Measurements from ENCODE around the gene DARS1. TPM values are rescaled to one million over a fixed set of nuclear protein-coding genes. Genes with fewer than 3 reads are reported as not detected.

The DARS1 gene
- total RNA-seq, 4 donors from 2014 or later, result 43.7 to 56.7 (median 50.3) TPM

- 83 to 86% methylated on average over 3 of the region's 3 CpGs for WGBS, 2 donors
- no peak for TF ChIP-seq POLR2A (IDR thresholded peaks at IDR 0.05)
- TF ChIP-seq CTCF (IDR thresholded peaks at IDR 0.05), result no peak
- TF ChIP-seq EP300 (IDR thresholded peaks at IDR 0.05), result no peak
- H3K36me3 ChIP-seq, result no peaks in the 10 kb centered on the region
- peaks cover 0 to 1% (median 0%) of the 10 kb centered on the region in 4 donors for H3K4me1 ChIP-seq
- H3K27me3 ChIP-seq, result no peaks in the 10 kb centered on the region
- H3K4me3 ChIP-seq, result no peak overlapping the region
- no peaks in the 10 kb centered on the region for H3K9me3 ChIP-seq
- no peak for DNase-seq (ENCODE audit: low spot score in 2 of 2)
- H3K27ac ChIP-seq, result no peak overlapping the region
Observed at GRCh38 chr2:136005462-136006196, 20.2 kb upstream of the DARS1 start.

GRCh38 chr2:136004965-136005364 lies 19.5 kb upstream of the DARS1 start:
- 86 to 87% methylated on average over 3 of the region's 3 CpGs for WGBS, 2 donors
- no peak overlapping the region for H3K4me3 ChIP-seq

GRCh38 chr2:136001131-136001530 lies 15.7 kb upstream of the DARS1 start:
- WGBS, 2 donors, result 90 to 95% methylated on average over 1 of the region's 1 CpG
- H3K27ac ChIP-seq, result no peak overlapping the region

More at GRCh38 chr2:136004965-136005364, 19.5 kb upstream of the DARS1 start:
- no peaks in the 10 kb centered on the region for H3K9me3 ChIP-seq
- peaks cover 0 to 8% (median 0%) of the 10 kb centered on the region in 4 donors for H3K4me1 ChIP-seq
- no peak overlapping the region for H3K27ac ChIP-seq
- TF ChIP-seq CTCF (IDR thresholded peaks at IDR 0.05) (no peak), POLR2A (IDR thresholded peaks at IDR 0.05) (no peak), EP300 (IDR thresholded peaks at IDR 0.05) (no peak)
- no peak for DNase-seq (ENCODE audit: low spot score in 2 of 2)
- H3K27me3 ChIP-seq, result no peaks in the 10 kb centered on the region
- no peaks in the 10 kb centered on the region for H3K36me3 ChIP-seq

GRCh38 chr2:136000502-136000901 lies 15.1 kb upstream of the DARS1 start:
- TF ChIP-seq CTCF (IDR thresholded peaks at IDR 0.05) (no peak), EP300 (IDR thresholded peaks at IDR 0.05) (no peak), POLR2A (IDR thresholded peaks at IDR 0.05) (no peak)
- H3K36me3 ChIP-seq, result no peaks in the 10 kb centered on the region
- DNase-seq (ENCODE audit: low spot score in 2 of 2), result no peak
- no peak overlapping the region for H3K4me3 ChIP-seq
- H3K4me1 ChIP-seq, result peaks cover 0 to 10% (median 0%) of the 10 kb centered on the region in 4 donors
- WGBS, 2 donors, result 8 to 10% methylated on average over 2 of the region's 2 CpGs
- H3K27me3 ChIP-seq, result no peaks in the 10 kb centered on the region
- H3K9me3 ChIP-seq, result no peaks in the 10 kb centered on the region
- peak overlapping the region in 1 of 4 donors; percentile 32 for H3K27ac ChIP-seq

More at GRCh38 chr2:136001131-136001530, 15.7 kb upstream of the DARS1 start:
- no peak for DNase-seq (ENCODE audit: low spot score in 2 of 2)
- TF ChIP-seq CTCF (IDR thresholded peaks at IDR 0.05) (no peak), EP300 (IDR thresholded peaks at IDR 0.05) (no peak), POLR2A (IDR thresholded peaks at IDR 0.05) (no peak)
- H3K36me3 ChIP-seq, result no peaks in the 10 kb centered on the region
- H3K4me3 ChIP-seq, result no peak overlapping the region
- no peaks in the 10 kb centered on the region for H3K27me3 ChIP-seq
- H3K9me3 ChIP-seq, result no peaks in the 10 kb centered on the region
- H3K4me1 ChIP-seq, result peaks cover 0 to 10% (median 0%) of the 10 kb centered on the region in 4 donors

GRCh38 chr2:135999899-136000298 lies 14.5 kb upstream of the DARS1 start:
- DNase-seq (ENCODE audit: low spot score in 2 of 2), result no peak
- Histone ChIP-seq H3K4me3 (no peak overlapping the region), H3K27ac (no peak overlapping the region), H3K4me1 (peaks cover 0 to 10% (median 0%) of the 10 kb centered on the region in 4 donors), H3K27me3 (no peaks in the 10 kb centered on the region), H3K36me3 (no peaks in the 10 kb centered on the region), H3K9me3 (no peaks in the 10 kb centered on the region)
- no peak for TF ChIP-seq EP300 (IDR thresholded peaks at IDR 0.05)
- TF ChIP-seq CTCF (IDR thresholded peaks at IDR 0.05), result no peak
- TF ChIP-seq POLR2A (IDR thresholded peaks at IDR 0.05), result no peak
- WGBS, 2 donors, result 55 to 58% methylated on average over 4 of the region's 4 CpGs

Data from tibial nerve (tissue), 4 donors.